Stomach (tissue), 9 donors: ENCODE results near the gene NXN. TPM values are rescaled to one million over a fixed set of nuclear protein-coding genes. Genes with fewer than 3 reads are reported as not detected.

Experiments
- DNase-seq, 2 donors: peaks; one replicate each; pipeline versions ENCODE4 v3.0.0 to v3.0.0-alpha.2; 2013 to 2019
- H3K27ac ChIP-seq, 5 donors: fragments of 200-600 bp in 4 of 5; sonication (generic) in 4 of 5; one replicate each; pipeline ENCODE4 v1.5.1; 2013 to 2019; ENCODE audit warnings: mild to moderate bottlenecking in 1 of 5, moderate library complexity in 1 of 5
- H3K27me3 ChIP-seq, 3 donors: fragments of 200-600 bp; sonication (generic); one replicate each; pipeline ENCODE4 v1.5.1; 2017 to 2019; ENCODE audit warnings: mixed run types in 1 of 3
- H3K36me3 ChIP-seq, 4 donors: fragments of 200-600 bp; sonication (generic); 1 replicate in 3 of 4; 2 replicates in 1 of 4; pipeline ENCODE4 v1.5.1; 2016 to 2019
- H3K4me1 ChIP-seq, 4 donors: fragments of 200-600 bp; sonication (generic); one replicate each; pipeline ENCODE4 v1.5.1; 2016 to 2019
- H3K4me3 ChIP-seq, 4 donors: fragments of 200-600 bp; sonication (generic) in 3 of 4; one replicate each; pipeline ENCODE4 v1.5.1; 2016 to 2019; ENCODE audit warnings: mild to moderate bottlenecking in 1 of 4
- H3K9me3 ChIP-seq, 4 donors: fragments of 200-600 bp; sonication (generic); one replicate each; pipeline ENCODE4 v1.5.1; 2016 to 2019
- CTCF ChIP-seq, 7 experiments: fragments of 450-650 bp in 4 of 7; fragments of 200-600 bp in 3 of 7; sonication (generic) in 3 of 7; IDR thresholded peaks; one replicate each; pipeline ENCODE4 v1.5.1; 2016 to 2019; ENCODE audit warnings: antibody characterized with exemption in 7 of 7, control low read depth in 2 of 7, mild to moderate bottlenecking in 1 of 7
- EP300 ChIP-seq: sonication (generic); formaldehyde crosslinking; IDR thresholded peaks from one replicate; pipeline ENCODE4 v1.6.1; 2017; ENCODE audit warnings: antibody characterized with exemption
- POLR2A ChIP-seq, 4 donors: fragments of 450-650 bp; IDR thresholded peaks; one replicate each; pipeline ENCODE4 v1.6.1; 2016; ENCODE audit warnings: antibody characterized with exemption in 4 of 4, control low read depth in 2 of 4, mild to moderate bottlenecking in 1 of 4, moderate library complexity in 1 of 4
- POLR2AphosphoS5 ChIP-seq, 3 donors: sonication (generic); formaldehyde crosslinking; IDR thresholded peaks; one replicate each; pipeline ENCODE4 v1.6.1; 2016; ENCODE audit warnings: antibody characterized with exemption in 3 of 3
- WGBS, 5 donors: extraction: QIAGEN DNeasy Blood & Tissue Kit in 3 of 5; methylation state at CpG; one replicate each; pipeline versions ENCODE4 v1.1.5 to v1.1.7; 2013 to 2018; 5-methylcytosine and 5-hydroxymethylcytosine counted together
- intact Hi-C: fragments of 100-400 bp; cut with DNase I; formaldehyde crosslinking; loops from one replicate; pipeline ENCODE4 v1.15.1; 2023; ENCODE audit warnings: low total_unique reads
- polyA plus RNA-seq, 3 donors: library from polyadenylated mRNA; stranded (reverse); fragments of 200-250 nt; gene quantifications; one replicate each; pipeline ENCODE4 v1.2.3, GENCODE V29; 2013
- total RNA-seq, 5 donors: library from RNA; depleted of rRNA; stranded (reverse); fragments of >200 nt; gene quantifications; one replicate each; pipeline versions ENCODE4 v1.1.0 to v1.2.3, GENCODE V29; 2014 to 2016
- donor health status: healthy with polysubstance abuse.
- donor health status: Bipolar disorder and iron deficiency.
- donor health status: healthy.

The NXN gene
- total and polyA plus RNA-seq, 8 donors, result 17.9 to 47.8 (median 25.1) TPM

- H3K4me1 ChIP-seq, result peaks cover 61 to 96% (median 87%) of the 10 kb centered on the region in 4 donors
- TF ChIP-seq CTCF (IDR thresholded peaks at IDR 0.05) (no peak), POLR2A (IDR thresholded peaks at IDR 0.05) (no peak), EP300 (no peak), POLR2AphosphoS5 (IDR thresholded peaks at IDR 0.05) (no peak)
- peak overlapping the region in 1 of 4 donors; percentile 6 for H3K4me3 ChIP-seq
- intact Hi-C loops, result loop anchor here (10.0 kb wide), 1 partner anchor 51 kb away; no protein-coding TSS in a partner anchor
- no peaks in the 10 kb centered on the region for H3K27me3 ChIP-seq
- H3K27ac ChIP-seq, result peak overlapping the region; percentile 86 to 91 (median 89)
- no peak for DNase-seq
- no peaks in the 10 kb centered on the region for H3K9me3 ChIP-seq
- H3K36me3 ChIP-seq, result peaks cover 47 to 91% (median 86%) of the 10 kb centered on the region in 4 donors
- 57 to 87% (median 84%) methylated on average over 1 to 5 of the region's 5 CpGs for WGBS, 5 donors
These were observed 24.0 kb upstream of the NXN start for GRCh38 chr17:1003633-1003971.

- Histone ChIP-seq H3K36me3 (peaks cover 43 to 85% (median 80%) of the 10 kb centered on the region in 4 donors), H3K4me1 (peaks cover 67 to 96% (median 90%) of the 10 kb centered on the region in 4 donors), H3K27me3 (no peaks in the 10 kb centered on the region), H3K4me3 (peak overlapping the region in 1 of 4 donors; percentile 6), H3K27ac (peak overlapping the region; percentile 42 to 91 (median 89)), H3K9me3 (no peaks in the 10 kb centered on the region)
- intact Hi-C loops, result loop anchor here (10.0 kb wide), 1 partner anchor 52 kb away; no protein-coding TSS in a partner anchor
- TF ChIP-seq EP300, result no peak
- TF ChIP-seq CTCF (IDR thresholded peaks at IDR 0.05), result no peak
- no peak for TF ChIP-seq POLR2A (IDR thresholded peaks at IDR 0.05)
- no peak for TF ChIP-seq POLR2AphosphoS5 (IDR thresholded peaks at IDR 0.05)
- DNase-seq, result peak in 1 of 2 donors; percentile 78
- WGBS, 5 donors, result 60 to 71% (median 66%) methylated on average over 17 to 19 of the region's 19 CpGs
These were observed 23.4 kb upstream of the NXN start for GRCh38 chr17:1002771-1003555.

- no peaks in the 10 kb centered on the region for H3K27me3 ChIP-seq
- no peak for TF ChIP-seq EP300
- TF ChIP-seq CTCF (IDR thresholded peaks at IDR 0.05), result no peak
- no peak for TF ChIP-seq POLR2AphosphoS5 (IDR thresholded peaks at IDR 0.05)
- TF ChIP-seq POLR2A (IDR thresholded peaks at IDR 0.05), result no peak
- peak overlapping the region; percentile 20 to 91 (median 89) for H3K27ac ChIP-seq
- peaks cover 73 to 96% (median 90%) of the 10 kb centered on the region in 4 donors for H3K4me1 ChIP-seq
- peaks cover 37 to 79% (median 74%) of the 10 kb centered on the region in 4 donors for H3K36me3 ChIP-seq
- no peak for DNase-seq
- 40 to 60% (median 49%) methylated on average over 4 of the region's 4 CpGs for WGBS, 5 donors
- intact Hi-C loops, result loop anchor here (10.0 kb wide), 1 partner anchor 52 kb away; no protein-coding TSS in a partner anchor
- no peak overlapping the region for H3K4me3 ChIP-seq
- no peaks in the 10 kb centered on the region for H3K9me3 ChIP-seq
These were observed 22.8 kb upstream of the NXN start for GRCh38 chr17:1002412-1002753.

GRCh38 chr17:1001640-1002411 is 22.2 kb upstream of the NXN start:
- WGBS, 5 donors, result 72 to 80% (median 74%) methylated on average over 17 to 18 of the region's 18 CpGs
- Histone ChIP-seq H3K36me3 (peaks cover 37 to 74% (median 70%) of the 10 kb centered on the region in 4 donors), H3K27ac (peak overlapping the region; percentile 20 to 91 (median 89)), H3K27me3 (no peaks in the 10 kb centered on the region), H3K4me1 (peaks cover 73 to 93% (median 88%) of the 10 kb centered on the region in 4 donors), H3K9me3 (no peaks in the 10 kb centered on the region), H3K4me3 (no peak overlapping the region)
- TF ChIP-seq POLR2A (IDR thresholded peaks at IDR 0.05), result no peak
- no peak for TF ChIP-seq POLR2AphosphoS5 (IDR thresholded peaks at IDR 0.05)
- TF ChIP-seq CTCF (IDR thresholded peaks at IDR 0.05), result no peak
- no peak for TF ChIP-seq EP300
- DNase-seq, result peak in 1 of 2 donors; percentile 32
- intact Hi-C loops, result loop anchor here (10.0 kb wide), 1 partner anchor 53 kb away; no protein-coding TSS in a partner anchor
